ENCODE data around the gene SIL1.
"Not testable (repeated sequence)": the region's sequence is repeated elsewhere in the genome, so short reads cannot be mapped to it uniquely, and the experiment has no call there.

The SIL1 gene

DNA sequence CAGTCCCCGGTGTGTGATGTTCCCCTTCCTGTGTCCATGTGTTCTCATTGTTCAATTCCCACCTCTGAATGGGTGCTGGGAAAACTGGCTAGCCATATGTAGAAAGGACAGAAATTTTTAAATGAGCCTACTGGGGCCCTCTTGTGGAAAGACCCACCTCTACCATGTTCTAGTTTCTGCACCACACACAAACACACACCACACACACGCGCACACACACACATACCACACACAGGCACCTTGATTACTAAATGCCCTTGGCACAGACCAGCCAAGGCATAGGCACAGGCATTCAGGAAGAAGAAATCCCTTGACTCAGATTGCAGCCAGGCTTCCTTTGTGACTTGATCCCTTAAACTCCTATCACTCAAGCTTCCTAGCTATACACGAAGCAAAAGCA is 60.5 kb downstream of the SIL1 start:
- no peak for DNase-seq

DNA sequence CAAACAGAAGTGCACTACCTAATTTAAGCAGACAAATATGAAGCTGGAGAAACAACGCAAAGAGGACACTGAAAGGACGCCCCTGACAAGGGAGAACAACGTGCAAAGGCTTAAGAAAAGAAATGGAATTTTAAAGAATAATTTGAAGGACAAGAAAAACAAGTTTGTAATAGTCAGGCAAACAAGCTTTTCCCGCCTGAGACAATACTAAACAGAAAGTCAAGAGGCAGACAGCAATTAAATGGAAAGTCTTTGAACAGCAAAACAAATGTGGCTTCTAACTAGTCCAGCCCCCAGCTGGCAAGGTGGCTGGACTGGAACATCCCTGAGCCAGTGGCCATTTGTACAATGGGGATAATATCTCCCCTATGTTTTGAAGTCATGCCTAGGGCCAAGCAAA is 63.3 kb downstream of the SIL1 start:
- DNase-seq: no peak

DNA sequence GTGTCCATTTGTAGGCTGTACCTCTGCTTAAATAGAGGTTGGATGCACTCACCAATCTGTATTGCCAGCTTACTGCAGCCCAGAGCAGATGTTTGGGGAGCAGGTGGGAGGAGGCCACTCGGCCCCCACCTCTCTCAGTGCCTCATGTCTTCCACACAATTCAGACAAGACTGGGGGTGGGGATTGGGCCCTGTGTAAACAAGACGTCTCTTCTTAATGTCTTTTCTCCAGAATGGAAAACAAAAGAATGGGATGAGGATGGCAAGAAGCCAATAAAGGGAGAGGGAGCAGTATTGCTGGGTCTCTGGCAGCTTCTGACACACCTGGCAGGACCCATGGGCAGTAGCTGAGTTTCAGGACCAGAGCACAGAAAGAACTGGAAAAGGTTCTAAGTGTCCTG is 64.9 kb downstream of the SIL1 start:
- no peak for DNase-seq

DNA sequence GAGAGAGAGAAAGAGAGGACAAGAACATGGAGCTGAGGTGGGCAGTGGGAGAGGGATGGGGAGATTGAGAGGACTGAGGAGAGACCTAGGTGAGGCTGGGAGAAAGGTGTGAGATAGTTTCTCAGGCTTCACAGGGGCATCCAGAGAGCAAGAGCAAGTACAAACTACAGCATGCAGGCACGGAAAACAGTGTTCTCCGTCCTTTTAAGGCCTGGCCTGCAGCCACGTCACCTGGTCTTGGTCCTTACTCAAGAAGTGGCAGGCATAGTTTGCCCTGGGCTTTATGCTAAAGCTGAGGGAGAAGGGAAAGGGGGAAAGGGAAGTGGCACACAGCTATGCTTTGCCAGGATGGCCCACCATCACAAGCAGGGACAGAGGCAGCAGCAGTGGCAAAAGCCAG is 65.7 kb downstream of the SIL1 start:
- DNase-seq: no peak

DNA sequence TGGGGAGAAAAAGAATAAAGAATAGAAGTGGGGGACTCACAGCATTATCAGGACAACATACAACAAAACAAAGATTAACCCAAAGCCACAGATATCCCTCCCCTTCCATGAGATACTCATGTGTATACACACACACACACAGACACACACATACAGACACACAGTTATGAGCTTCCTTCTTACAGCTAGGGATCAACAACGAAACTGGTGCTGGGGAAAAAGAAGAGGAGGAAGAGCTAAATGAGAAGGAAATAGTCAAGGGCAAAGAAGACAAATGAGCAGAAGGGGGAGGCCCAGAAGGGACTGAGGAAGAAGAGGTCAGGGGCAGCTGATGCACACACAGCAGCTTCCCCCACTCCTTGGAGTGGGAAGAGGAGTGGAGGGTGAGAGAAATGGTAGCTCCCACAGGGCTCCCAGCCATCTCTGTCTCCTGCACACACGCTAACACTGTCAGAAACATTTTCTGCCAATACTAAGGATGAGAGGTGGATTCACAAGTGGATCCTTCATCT is 66.2 kb downstream of the SIL1 start:
- DNase-seq: no peak

DNA sequence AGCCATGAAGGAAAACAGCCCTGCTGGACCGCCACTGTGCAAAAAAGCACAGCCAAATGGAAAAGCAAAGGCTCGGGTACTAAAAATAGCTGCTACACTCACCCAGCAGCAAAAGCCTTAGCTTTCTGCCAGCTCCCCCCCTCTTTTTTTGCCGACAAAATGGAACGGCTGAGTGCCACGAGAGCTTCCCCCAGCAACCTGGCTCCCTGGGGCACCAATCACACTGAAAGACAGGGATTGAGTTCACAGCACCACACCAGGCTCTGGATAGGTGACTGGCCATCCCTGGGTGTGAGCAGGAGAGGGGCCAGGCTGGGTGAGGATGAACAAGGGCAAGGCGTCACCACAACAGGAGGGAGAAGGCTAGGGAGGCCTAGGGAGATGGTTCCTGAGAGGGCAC is 66.7 kb downstream of the SIL1 start:
- no peak for DNase-seq

DNA sequence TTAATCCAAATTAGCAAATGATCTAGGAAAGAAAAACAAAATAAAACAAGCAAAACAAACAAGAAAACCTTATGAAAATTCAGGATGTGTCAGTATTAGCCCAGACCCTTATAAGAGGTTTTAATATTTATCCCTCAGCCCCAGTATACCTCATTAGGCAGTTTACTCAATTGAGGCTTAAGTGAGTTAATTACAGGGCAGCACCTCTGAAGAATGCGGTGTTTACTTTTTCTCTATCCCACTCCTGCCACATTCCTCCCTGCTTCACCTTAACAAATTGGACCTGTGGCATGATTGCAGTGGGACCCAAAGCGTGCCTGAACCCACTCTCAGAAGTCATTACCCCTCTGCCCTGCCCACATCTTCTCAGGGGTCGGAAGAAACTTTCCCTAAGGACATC is 67.1 kb downstream of the SIL1 start:
- DNase-seq: no peak

DNA sequence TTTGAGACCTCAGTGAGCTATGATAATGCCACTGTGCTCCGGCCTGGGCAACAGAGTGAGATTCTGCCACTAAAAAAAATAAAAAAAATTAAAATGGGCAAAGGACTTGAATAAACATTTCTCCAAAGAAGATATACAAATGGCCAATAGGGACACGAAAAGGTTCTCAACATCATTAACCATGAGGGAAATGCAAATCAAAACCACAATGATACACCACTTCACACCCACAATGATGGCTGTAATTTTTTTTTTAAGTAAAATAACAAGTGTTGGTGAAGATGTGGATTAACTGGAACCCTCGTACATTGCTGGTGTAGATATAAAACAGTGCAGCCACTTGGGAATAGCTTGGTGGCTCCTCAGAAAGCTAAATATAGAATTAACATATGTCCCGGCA is 68.0 kb downstream of the SIL1 start:
- DNase-seq: no peak

DNA sequence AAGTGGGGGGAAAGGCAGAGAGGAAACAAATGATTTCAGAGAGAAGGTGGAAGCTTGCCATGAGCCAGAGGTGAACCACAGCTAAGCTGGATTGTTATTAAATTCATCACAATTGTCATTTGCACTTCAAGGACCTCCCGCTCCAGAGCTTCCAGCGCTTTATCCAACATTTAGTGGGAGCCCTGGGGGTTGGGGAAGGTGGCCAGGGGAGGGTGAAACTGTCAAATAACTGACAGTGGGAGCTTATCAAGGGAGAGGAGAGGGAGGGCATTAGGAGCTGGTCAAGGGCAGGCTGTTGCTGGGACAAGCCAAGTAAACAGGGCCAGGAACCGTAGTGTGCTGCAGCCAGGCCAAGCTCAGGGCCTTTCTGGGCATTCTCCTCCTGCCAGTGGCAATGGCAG is 71.5 kb downstream of the SIL1 start:
- DNase-seq: no peak

DNA sequence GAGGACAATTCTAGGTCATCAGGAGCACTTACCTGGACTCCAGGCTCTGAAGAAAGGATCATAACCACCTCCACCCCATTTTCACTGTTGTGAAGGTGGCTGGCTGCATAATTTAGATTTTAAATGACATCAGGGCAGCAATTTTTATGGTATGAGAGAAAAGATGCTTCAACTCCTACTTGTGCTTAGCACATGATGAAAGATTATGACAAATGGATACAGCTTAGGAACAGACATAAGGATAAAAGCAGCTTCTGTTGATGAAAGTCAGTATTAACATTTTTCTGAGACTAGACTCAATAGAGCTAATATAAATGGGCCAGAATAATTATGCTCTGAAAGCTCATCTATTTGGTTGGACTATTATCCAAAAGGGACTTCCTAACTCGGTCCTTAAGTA is 72.2 kb downstream of the SIL1 start:
- no peak for DNase-seq

DNA sequence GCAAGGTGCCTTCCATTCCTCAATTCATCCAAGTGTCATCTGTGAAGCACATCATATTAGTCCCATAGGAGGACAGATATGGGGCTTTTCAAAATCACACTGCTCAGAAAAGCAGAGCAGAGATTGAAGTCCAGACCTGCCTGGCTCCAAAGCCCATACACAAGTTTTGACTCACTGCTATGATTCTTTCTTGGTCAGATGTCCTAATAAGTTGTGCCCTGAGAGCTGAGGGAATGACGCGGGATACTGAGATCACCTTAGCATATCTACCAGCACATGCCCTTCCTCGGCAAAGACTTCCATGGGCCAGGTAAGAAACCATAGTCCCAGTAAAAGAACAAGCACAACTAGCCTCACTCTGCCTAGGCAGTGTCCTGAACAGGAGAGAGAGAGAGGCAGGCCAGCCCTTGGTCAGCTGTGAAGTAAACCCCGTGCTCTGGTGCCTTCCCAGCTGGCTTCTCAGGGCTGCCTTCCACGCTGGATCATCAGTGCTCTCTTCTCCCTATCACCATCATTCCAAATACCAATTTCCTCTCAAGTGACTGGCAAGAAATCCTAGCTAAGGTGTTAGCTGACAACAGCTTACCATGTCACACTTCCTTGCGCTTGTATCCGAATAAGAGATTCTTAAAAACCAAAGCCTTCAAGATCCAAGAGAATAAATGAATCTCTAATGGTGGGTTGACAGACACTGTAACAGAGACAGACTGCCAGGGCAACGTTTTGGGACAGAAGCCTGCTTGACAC is 73.2 kb downstream of the SIL1 start:
- DNase-seq: no peak

DNA sequence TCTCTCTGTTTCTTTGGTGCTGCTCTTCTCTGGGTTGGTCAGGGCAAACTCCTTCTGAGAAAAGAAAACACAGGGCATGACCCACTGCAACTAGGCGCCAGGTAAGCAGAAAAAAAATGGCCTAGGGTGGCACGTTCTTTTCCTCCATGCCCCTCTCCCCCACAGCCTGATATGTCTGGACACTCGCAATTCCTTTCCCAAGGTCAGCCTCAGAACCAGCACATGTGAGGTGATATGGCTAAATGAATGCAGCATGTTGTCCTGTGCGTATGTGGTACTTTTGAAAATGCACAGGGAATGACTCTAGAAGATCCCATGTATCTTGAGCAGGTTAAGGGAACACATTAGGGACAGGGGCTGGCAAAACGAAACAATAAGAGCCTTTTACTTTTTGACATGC is 77.0 kb downstream of the SIL1 start:
- DNase-seq: no peak

DNA sequence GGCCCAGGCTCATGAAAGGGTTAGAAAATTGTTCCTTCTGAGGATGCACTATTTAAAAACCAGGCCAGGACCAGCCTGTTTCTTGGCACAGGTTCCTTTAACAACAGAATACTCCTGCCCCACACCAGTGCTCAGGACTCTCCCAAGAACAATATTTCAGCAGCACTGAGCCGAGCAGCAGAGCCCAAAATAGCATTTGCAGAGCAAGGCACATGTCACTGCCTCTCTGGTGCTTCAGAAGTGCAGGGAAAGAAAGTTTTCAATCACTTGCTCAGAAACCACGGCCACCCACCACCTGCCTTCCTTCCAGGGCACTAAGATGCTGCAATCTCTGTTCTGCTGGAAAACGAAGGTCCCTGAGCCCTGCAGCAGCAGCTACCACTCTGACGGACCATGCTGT is 77.6 kb downstream of the SIL1 start:
- DNase-seq: no peak

DNA sequence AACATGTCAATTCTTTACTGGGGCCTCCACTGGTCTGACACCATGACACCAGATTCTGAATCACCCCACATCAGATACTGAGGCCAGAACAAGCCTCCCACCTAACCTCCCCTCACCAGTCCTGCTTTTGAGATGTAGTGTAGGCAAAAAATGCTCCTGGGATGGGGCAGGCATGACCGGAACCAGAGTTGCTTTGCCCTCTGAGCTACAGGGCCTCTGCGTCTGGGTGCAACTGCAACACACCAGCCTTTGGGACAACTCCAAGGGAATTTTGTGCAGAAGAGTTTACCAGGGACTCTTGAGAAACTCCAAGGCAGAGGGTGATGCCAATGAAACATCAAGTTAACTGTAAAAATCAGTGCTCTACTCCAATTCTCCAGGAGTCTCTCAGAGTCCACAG is 79.4 kb downstream of the SIL1 start:
- DNase-seq: no peak

DNA sequence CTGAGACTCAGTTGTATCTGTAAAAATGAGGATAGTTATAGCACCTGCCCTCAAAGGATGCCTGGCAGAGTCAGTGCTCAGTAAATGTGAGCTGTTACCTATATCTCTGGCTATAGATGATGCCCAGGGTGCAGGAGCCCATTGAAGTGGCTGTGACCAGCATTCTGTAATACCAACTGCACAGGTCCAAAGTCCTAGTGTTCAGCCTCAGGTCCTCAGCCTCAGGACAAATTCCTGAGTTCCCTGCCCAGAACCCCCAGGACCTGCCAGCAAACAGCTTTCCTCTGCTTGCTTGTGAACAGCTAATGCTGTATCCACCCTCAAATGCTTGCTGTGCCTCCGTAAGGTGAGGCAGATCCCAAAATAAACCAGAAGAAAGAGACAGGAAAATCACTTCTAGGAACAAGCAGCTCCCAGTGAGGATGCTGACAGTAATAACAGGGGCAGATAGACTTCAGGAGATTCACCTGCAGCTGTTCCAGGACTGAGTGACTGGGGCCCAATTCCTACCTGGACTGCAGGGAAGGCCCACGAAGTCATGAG is 80.8 kb downstream of the SIL1 start:
- DNase-seq: no peak

DNA sequence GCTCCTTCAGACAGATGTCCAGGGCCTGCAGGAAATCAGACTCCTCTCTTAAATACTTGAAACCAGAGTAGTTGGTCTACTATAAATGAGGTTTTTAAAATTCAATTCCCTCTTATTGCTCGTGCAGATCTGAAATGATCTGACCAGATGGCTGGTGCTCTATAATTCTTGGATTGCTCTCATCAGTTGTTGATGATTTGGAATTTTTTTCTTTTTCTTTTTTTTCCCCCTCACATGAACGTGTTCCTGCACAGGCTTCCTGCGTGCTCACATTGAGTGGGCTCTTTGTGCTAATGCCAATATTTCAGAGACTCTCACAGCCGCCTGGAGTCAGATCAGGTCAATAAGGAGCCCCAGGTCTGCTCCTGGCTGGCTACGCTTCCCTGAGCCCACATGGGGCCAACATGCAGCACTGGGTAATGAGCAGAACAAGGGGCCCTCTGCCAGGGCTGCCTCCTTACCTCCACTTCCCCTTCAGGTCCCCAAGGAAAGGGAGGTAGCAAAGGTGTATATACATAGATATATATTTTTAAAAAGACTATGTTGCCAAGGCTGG is 82.0 kb downstream of the SIL1 start:
- no peak for DNase-seq

DNA sequence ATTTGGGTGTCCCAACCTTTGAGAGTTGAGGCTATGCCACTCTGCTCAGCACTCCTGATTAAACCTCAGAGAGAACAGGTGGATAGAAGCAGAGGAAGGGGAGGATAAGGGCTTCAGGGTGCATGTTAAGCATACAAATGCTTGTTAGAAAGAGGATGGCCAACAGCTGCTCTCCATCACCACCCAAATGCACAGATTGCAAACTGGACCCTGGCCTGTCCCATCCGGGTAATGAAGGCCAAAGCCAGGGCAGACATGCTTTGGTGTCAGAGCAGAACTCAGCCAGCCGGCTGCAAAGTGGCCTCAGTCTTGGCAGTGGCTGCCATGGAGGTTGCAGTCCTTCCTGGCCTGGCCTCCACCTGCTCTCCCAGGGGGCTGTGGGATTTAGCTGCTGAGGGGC is 84.3 kb downstream of the SIL1 start:
- no peak for DNase-seq

DNA sequence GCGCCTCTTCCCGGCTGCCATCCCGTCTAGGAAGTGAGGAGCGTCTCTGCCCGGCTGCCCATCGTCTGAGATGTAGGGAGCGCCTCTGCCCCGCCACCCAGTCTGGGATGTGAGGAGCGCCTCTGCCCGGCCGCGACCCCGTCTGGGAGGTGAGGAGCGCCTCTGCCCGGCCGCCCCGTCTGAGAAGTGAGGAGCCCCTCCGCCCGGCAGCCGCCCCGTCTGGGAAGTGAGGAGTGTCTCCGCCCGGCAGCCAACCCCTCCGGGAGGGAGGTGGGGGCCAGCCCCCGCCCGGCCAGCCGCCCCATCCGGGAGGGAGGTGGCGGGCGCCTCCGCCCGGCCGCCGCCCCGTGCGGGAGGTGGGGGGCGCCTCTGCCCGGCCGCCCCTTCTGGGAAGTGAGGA is 85.8 kb downstream of the SIL1 start:
- DNase-seq: not testable (repeated sequence)

DNA sequence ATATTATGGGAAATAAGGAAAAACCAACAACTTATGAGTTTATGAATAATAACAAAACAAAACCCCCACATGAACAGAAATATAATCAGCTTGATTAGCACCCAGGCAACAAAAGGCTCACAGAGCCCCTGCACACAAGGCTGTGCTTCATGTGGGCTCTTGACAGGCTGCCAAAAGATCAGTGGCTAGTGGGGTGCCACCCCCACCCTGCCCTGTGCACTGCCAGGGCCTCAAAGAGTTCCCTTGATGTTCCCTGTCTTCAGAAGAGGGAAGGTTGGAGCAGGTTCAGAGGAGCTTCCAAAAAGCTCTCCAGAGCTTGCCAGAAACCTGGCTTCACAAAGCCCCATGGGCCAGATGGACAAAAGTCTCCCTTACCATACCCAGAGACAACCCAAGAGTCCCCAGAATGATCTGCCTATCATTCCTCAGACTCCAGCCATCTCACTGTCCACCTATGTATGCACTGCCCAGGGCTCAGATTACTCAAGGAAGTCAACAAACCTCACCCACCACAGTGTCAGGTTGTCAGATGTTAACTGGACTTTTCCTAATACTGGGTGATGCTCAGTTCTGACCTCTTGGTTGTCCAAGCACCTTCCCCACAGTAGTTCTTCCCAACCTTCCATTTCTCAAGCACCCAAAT is 87.5 kb downstream of the SIL1 start:
- no peak for DNase-seq

DNA sequence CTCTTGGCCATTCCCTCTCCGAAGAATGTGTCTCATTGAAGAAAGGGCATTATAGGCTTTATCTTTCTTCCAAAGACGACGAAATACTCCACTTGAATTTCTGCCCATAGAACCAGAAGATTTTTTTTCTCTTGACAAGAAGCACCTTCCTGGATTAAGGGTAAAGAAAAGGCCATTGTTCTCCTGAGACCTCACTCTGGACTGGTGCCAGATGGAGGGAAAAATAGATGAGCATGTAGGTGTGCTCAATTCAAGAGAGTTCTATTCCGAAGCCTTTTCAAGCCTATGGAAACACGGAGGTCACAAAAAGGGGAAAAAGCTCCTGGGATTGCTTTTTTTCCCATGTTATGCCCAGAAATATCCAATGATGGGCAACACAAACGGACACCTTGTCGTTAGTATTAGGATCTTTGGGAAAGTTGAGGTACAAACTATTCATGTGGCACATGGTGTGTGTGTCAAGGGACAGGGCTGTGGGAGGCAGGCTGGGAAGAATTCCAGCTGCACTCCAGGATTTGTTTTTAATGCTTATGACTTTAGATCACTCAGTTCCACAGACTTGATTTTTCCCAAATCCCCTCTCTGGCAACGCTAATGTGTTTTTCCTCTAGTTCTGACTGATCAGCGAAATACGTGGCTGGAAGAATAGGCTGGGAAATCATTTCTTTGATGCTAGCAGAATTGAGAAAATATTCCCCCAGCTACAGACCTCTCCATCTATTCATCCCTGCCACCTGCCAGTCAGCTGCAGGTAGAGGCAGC is 89.9 kb downstream of the SIL1 start:
- no peak for DNase-seq

DNA sequence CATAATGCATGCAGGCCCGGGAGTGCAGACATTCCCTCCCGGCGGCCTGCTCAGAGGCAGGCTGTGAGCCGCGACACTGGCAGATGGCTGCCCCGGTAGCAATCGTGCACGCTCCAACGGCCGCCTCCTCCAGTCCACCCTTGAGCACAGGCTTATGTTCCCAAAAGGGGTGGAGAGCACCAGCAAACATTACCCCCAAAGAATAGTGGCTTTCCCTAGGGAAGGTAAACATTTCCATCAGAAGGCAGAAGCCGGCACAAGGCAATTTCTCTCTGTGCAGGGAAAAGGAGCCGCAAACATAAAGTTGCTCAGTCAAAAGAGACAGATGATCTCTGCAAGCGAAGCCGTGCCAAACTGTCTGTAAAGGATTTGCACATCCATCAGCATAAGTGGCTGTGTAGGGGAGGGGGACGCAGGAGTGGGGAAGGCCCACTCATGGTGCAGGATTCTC is 92.5 kb downstream of the SIL1 start:
- no peak for DNase-seq

DNA sequence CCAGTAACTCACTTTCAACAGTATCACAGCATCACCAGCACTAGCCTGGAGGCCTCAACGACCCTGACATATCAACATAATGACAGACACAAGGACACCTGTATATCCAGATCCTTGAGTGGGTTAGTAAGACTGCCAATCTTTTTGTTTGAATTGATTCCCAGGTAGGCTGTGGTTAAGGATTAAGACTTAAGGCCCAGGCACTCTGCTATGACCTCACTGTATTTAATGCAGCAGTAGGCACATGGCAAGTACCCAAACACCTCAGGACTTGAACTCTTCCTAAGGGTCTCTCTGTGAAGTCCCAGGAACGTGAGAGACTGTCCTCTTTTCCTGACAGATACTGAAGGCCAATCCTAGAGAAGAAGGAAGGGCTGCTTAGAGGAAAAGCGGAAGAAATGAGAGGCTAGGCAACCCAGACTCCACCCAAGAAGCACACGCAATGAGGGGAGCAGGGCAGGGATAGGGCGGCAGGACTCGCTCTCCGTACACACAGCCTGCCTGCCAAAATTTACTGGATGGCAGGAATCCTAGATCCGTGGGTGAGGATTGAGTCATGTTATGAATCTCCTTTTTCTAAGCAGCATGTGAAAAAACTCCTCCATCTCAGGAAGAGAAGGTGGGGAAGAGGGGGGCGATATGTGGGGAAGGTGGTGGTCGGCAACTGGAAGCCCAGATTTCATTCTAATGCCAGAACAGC is 93.4 kb downstream of the SIL1 start:
- no peak for DNase-seq

DNA sequence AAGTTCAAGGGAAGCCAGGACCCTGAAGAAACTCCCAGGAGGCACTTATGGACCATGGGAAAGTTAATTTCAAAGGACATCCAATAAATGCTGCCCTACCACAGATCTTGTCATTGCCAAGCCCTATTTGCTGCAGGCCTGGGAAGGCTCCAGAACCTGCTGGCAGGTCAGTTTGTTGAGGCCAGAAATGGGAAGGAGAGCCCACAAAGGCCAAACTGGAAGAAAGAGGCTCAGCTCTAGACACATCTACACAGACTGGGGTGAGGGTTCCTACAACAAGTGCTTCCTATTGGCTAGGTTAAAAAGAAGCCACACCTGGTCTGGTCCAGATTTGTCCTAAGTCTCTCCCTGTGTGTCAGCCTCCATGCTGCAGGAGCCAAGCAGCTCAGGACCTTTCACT is 94.4 kb downstream of the SIL1 start:
- DNase-seq: no peak
